Testis (tissue), 3 donors: ENCODE measurements around the gene SIL1. TPM values are rescaled to one million over a fixed set of nuclear protein-coding genes. Genes with fewer than 3 reads are reported as not detected.

Experiments used
- DNase-seq: peaks from one replicate; pipeline ENCODE4 v3.0.0-alpha.2; 2019
- H3K27ac ChIP-seq, 2 donors: fragments of 200-600 bp; sonication (generic); one replicate each; pipeline ENCODE4 v1.5.1; 2019
- H3K27me3 ChIP-seq: fragments of 200-600 bp; sonication (generic); one replicate; pipeline ENCODE4 v1.5.1; 2019
- H3K36me3 ChIP-seq: fragments of 200-600 bp; sonication (generic); one replicate; pipeline ENCODE4 v1.5.1; 2017; ENCODE audit warnings: low read depth; ENCODE audit errors: missing control alignments
- H3K4me1 ChIP-seq: fragments of 200-600 bp; sonication (generic); one replicate; pipeline ENCODE4 v1.5.1; 2019
- H3K4me3 ChIP-seq, 2 donors: fragments of 200-600 bp; sonication (generic); one replicate each; pipeline ENCODE4 v1.5.1; 2017 to 2019
- H3K9me3 ChIP-seq: fragments of 200-600 bp; sonication (generic); one replicate; pipeline ENCODE4 v1.5.1; 2017
- POLR2A ChIP-seq: fragments of 450-650 bp; IDR thresholded peaks from one replicate; pipeline ENCODE4 v1.6.1; 2017; ENCODE audit warnings: antibody characterized with exemption, mild to moderate bottlenecking, moderate library complexity
- WGBS, 2 donors: methylation state at CpG; one replicate each; pipeline ENCODE4 v1.1.5; 2018; 5-methylcytosine and 5-hydroxymethylcytosine counted together
- intact Hi-C: fragments of 100-400 bp; cut with DNase I; formaldehyde crosslinking; loops from one replicate; pipeline ENCODE4 v1.15.1; 2023; ENCODE audit warnings: low total_unique reads
- polyA plus RNA-seq: library from polyadenylated mRNA; stranded (reverse); fragments of 350-450 nt; fragmentation: Illumina TruSeq; extraction: RNeasy Lipid Tissue Mini Kit (QIAGEN cat#74804); gene quantifications from one replicate; pipeline ENCODE4 v1.2.3, GENCODE V29; 2014; ENCODE audit warnings: low read depth, low replicate concordance; ENCODE audit not compliant: insufficient read depth
- total RNA-seq, 2 donors: library from RNA; depleted of rRNA; stranded (reverse); fragments of >200 nt; gene quantifications; one replicate each; pipeline ENCODE4 v1.2.3, GENCODE V29; 2016
- TF ChIP-seq, protein P1 (sequence below), 3 experiments: fragments of 450-650 bp in 2 of 3; fragments of 200-600 bp in 1 of 3; sonication (generic) in 1 of 3; IDR thresholded peaks; one replicate each; pipeline ENCODE4 v1.5.1; 2016 to 2019; ENCODE audit warnings: antibody characterized with exemption in 3 of 3, mild to moderate bottlenecking in 2 of 3, moderate library complexity in 1 of 3

SIL1 gene
- total and polyA plus RNA-seq, 3 donors from 2014 or later: 86.5 to 116 (median 98.2) TPM

DNA sequence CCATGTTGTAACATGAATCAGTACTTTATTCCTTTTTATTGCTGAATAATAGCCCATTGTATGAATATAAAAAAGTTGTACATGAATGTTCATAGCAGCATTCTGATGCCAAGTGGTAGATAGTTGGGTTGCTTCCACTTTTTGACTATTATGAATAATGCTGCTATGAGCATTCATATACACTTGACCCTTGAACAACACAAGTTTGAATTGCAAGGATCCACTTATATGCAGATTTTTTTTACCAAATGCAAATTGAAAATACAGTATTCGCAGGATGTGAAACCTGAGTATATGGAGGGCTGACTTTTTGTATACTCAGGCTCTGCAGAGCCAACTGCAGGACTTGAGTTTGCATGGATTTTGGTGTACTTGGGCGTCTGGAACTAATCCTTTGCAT, 14.7 kb upstream of the SIL1 start:
- H3K27me3 ChIP-seq: no peaks in the 10 kb centered on the region
- H3K4me3 ChIP-seq: no peak overlapping the region
- DNase-seq: no peak
- intact Hi-C loops: no loop called here
- H3K36me3 ChIP-seq: no peaks in the 10 kb centered on the region
- no peaks in the 10 kb centered on the region for H3K9me3 ChIP-seq
- WGBS, 2 donors: 73 to 93% methylated on average over 2 of the region's 2 CpGs
- no peaks in the 10 kb centered on the region for H3K4me1 ChIP-seq
- no peak overlapping the region for H3K27ac ChIP-seq
- TF ChIP-seq POLR2A: no peak
- TF ChIP-seq, protein P1, sequence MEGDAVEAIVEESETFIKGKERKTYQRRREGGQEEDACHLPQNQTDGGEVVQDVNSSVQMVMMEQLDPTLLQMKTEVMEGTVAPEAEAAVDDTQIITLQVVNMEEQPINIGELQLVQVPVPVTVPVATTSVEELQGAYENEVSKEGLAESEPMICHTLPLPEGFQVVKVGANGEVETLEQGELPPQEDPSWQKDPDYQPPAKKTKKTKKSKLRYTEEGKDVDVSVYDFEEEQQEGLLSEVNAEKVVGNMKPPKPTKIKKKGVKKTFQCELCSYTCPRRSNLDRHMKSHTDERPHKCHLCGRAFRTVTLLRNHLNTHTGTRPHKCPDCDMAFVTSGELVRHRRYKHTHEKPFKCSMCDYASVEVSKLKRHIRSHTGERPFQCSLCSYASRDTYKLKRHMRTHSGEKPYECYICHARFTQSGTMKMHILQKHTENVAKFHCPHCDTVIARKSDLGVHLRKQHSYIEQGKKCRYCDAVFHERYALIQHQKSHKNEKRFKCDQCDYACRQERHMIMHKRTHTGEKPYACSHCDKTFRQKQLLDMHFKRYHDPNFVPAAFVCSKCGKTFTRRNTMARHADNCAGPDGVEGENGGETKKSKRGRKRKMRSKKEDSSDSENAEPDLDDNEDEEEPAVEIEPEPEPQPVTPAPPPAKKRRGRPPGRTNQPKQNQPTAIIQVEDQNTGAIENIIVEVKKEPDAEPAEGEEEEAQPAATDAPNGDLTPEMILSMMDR (IDR thresholded peaks at IDR 0.05): no peak

DNA sequence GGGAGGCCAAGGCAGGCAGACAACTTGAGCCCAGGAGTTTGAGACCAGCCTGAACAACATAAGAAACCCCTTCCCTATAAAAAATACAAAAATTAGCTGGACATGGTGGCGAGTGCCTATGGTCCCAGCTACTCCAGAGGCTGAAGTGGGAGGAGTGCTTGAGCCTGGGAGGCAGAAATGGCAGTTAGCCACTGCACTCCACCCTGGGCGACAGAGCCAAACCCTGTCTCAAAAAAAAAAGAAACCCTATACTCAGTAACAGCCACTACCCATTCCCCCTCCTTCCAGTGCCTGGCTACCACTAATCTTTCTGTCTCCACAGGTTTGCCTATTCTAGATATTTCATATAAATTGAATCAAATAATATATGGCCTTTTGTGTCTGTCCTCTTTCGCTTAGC, 14.3 kb upstream of the SIL1 start:
- TF ChIP-seq, protein P1 (IDR thresholded peaks at IDR 0.05): no peak
- no peak for TF ChIP-seq POLR2A
- Histone ChIP-seq H3K27me3 (no peaks in the 10 kb centered on the region), H3K9me3 (no peaks in the 10 kb centered on the region), H3K36me3 (no peaks in the 10 kb centered on the region), H3K4me1 (no peaks in the 10 kb centered on the region), H3K4me3 (no peak overlapping the region), H3K27ac (no peak overlapping the region)
- intact Hi-C loops: no loop called here
- 76 to 80% methylated on average over 3 of the region's 3 CpGs for WGBS, 2 donors
- no peak for DNase-seq

DNA sequence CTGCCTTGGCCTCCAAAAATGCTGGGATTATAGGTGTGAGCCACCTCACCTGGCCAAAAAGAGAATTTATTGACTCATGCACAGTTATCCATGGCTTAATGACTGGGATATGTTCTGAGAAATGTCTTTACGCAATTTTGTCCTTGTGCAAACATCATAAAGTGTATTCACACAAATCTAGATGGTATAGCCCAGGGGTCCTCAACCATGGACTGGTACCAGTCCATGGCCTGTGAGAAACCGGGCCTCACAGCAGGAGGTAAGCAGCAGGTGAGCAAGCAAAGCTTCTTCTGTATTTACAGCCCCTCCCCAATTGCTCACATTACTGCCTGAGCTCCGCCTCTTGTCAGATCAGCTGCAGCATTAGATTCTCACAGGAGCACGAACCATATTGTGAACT, 12.4 kb upstream of the SIL1 start:
- Histone ChIP-seq H3K4me1 (no peaks in the 10 kb centered on the region), H3K9me3 (no peaks in the 10 kb centered on the region), H3K36me3 (no peaks in the 10 kb centered on the region), H3K27ac (no peak overlapping the region), H3K4me3 (no peak overlapping the region), H3K27me3 (no peaks in the 10 kb centered on the region)
- DNase-seq: no peak
- WGBS, 2 donors: 80 to 82% methylated on average over 4 of the region's 4 CpGs
- no peak for TF ChIP-seq POLR2A
- TF ChIP-seq, protein P1 (IDR thresholded peaks at IDR 0.05): no peak
- intact Hi-C loops: no loop called here

DNA sequence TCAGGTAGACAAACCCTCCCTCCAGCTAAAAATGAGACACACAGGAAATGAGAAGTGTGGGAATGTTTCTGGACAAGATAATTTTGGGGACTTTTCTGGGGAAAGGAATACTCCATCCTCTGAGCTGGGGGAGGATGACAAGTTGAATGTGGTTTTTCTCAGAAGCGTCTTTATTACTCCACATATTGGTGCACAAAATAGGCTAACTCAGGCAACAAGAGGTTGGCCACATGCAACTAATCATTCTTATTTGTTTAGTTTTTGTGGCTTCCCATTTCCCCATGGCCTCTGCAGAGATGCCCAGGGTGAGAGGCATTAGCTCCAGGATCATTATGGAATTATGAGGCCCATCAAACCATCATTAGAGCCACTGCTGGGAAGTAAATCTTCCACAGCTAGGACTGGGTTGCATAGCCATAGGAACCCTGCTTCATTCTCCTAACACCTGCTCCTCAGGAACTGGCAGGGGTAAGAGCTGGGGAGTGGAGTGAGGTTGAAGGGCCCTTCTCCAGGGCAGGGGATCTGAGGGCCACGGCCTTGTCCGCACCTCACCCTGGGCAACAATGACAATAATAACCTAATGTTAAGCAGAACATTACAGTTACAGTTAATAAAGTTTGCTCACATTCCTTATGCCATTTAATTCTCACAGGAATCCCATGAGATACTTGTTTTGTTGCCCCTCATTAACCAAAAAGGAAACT, 9.3 kb upstream of the SIL1 start:
- TF ChIP-seq, protein P1 (IDR thresholded peaks at IDR 0.05): no peak
- Histone ChIP-seq H3K9me3 (no peaks in the 10 kb centered on the region), H3K4me3 (no peak overlapping the region), H3K27ac (no peak overlapping the region), H3K36me3 (no peaks in the 10 kb centered on the region), H3K4me1 (no peaks in the 10 kb centered on the region), H3K27me3 (no peaks in the 10 kb centered on the region)
- WGBS, 2 donors: 86 to 95% methylated on average over 3 of the region's 3 CpGs
- no peak for DNase-seq
- intact Hi-C loops: no loop called here

DNA sequence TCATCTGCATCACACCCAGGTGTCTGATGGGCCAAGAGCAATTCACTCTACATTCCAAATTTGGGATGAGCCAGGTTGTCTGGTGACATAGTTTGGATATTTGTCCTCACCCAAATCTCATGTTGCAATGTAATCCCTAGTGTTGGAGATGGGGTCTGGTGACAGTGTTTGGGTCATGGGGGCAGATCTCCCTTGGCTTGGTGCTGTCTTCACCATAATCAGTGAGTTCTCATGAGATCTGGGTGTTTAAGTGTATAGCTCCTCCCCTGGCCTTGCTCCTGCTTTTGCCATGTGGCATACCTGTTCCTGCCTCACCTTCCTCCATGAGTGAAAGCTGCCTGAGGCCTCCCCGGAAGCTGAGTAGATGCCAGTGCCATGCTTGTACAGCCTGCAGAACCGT, 7.4 kb upstream of the SIL1 start:
- no peaks in the 10 kb centered on the region for H3K4me1 ChIP-seq
- no peak for DNase-seq
- no peaks in the 10 kb centered on the region for H3K9me3 ChIP-seq
- intact Hi-C loops: no loop called here
- H3K27me3 ChIP-seq: no peaks in the 10 kb centered on the region
- H3K27ac ChIP-seq: no peak overlapping the region
- 95 to 98% methylated on average over 2 of the region's 2 CpGs for WGBS, 2 donors
- TF ChIP-seq, protein P1 (IDR thresholded peaks at IDR 0.05): no peak
- no peak for TF ChIP-seq POLR2A
- no peaks in the 10 kb centered on the region for H3K36me3 ChIP-seq
- H3K4me3 ChIP-seq: no peak overlapping the region
